ENCODE measurements around the gene SEMA6A. TPM values are rescaled to one million over a fixed set of nuclear protein-coding genes. Genes with fewer than 3 reads are reported as not detected.

SEMA6A gene
- polyA plus RNA-seq, 1 of the 3 experiments (the other 2 are of a cell fraction), result 0.18 TPM

DNA sequence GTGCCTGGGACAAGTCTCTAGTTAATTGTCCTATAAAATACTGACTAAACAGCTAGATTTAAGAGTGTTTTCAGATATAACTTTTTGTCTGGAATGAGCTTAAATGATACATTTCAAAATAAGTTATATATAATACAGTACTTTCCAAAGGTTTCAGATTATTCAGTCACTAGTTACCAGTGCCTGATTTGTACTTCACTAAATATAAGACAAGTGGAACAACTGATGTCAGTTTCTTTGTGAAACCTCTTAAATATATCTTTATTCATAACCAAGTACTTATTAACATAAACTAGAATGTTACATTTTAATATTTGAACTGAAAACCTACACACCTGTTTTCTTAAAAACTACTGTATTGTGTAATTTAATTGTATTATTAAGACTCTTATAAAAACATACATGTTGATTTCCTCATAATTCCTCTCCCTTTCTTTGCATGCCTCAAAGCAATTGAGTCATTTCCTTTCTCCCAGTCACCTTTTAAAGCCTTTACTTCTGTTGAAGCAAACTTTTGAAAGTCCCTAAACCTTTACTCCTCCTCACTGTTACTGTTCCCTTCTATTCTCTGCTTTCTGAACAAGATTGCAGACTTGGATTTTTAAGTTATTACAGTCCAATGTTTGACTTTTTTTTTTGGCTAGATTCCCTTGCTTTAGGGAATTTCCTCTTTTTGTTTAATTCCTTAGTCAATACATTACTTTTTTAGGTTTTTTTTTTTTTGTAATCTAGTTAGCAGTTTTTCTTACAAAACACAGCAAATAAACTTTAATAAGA, 8.7 kb upstream of the SEMA6A start:
- POLR2A ChIA-PET, result no interaction called here
- Histone ChIP-seq H3K9ac (no peak overlapping the region), H3K36me3 (replicated peaks in 1 of 2; ENCODE audit: control insufficient read depth in 1 of 2, insufficient read depth in 2 of 2, low read length in 1 of 2) (no peaks in the 10 kb centered on the region), H3K4me2 (no peak overlapping the region), H3K4me1 (ENCODE audit: control insufficient read depth in 1 of 2, insufficient read depth in 2 of 2, low read depth in 1 of 2, low read length in 1 of 2) (no peaks in the 10 kb centered on the region), H3F3A (replicated peaks; ENCODE audit: insufficient read depth) (no peaks in the 10 kb centered on the region), H3K4me3 (ENCODE audit: low read depth in 2 of 2, low read length in 1 of 2) (no peak overlapping the region), H3K27ac (ENCODE audit: low read depth in 2 of 2, low read length in 1 of 2) (no peak overlapping the region), H4K20me1 (ENCODE audit: insufficient read depth) (no peaks in the 10 kb centered on the region), H3K79me2 (ENCODE audit: insufficient read depth) (no peaks in the 10 kb centered on the region), H3K9me3 (no peaks in the 10 kb centered on the region), H2AFZ (ENCODE audit: low read depth) (no peak overlapping the region), H3K9me2 (peaks cover 5% of the 10 kb centered on the region; the same call in 1 of the 2 replicates), H3K27me3 (ENCODE audit: insufficient read depth) (no peaks in the 10 kb centered on the region)
- DNase-seq, result no peak
- TF ChIP-seq, protein P1, sequence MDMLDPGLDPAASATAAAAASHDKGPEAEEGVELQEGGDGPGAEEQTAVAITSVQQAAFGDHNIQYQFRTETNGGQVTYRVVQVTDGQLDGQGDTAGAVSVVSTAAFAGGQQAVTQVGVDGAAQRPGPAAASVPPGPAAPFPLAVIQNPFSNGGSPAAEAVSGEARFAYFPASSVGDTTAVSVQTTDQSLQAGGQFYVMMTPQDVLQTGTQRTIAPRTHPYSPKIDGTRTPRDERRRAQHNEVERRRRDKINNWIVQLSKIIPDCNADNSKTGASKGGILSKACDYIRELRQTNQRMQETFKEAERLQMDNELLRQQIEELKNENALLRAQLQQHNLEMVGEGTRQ (IDR thresholded peaks at IDR 0.05; ENCODE audit: borderline replicate concordance, low read depth, low read length), result no peak
- TF ChIP-seq ELF1 (IDR thresholded peaks at IDR 0.05) (no peak), FOSL2 (IDR thresholded peaks at IDR 0.05; ENCODE audit: borderline replicate concordance, low read depth) (no peak), MXI1 (IDR thresholded peaks at IDR 0.05; ENCODE audit: low read depth, low read length) (no peak), RCOR1 (IDR thresholded peaks at IDR 0.05; ENCODE audit: low read length) (no peak), GATA2 (CRISPR knock-in tag; IDR thresholded peaks at IDR 0.05) (no peak), RAD21 (IDR thresholded peaks at IDR 0.05; ENCODE audit: low read length) (no peak), CHD2 (IDR thresholded peaks at IDR 0.05; ENCODE audit: low read length, partially characterized antibody) (no peak), NFIC (IDR thresholded peaks at IDR 0.05; ENCODE audit: borderline replicate concordance) (no peak), SIN3A (IDR thresholded peaks at IDR 0.05; ENCODE audit: borderline replicate concordance, low read depth, low read length) (no peak), NRF1 (IDR thresholded peaks at IDR 0.05; ENCODE audit: low read depth, low read length) (no peak)
- TF ChIP-seq, protein P2, sequence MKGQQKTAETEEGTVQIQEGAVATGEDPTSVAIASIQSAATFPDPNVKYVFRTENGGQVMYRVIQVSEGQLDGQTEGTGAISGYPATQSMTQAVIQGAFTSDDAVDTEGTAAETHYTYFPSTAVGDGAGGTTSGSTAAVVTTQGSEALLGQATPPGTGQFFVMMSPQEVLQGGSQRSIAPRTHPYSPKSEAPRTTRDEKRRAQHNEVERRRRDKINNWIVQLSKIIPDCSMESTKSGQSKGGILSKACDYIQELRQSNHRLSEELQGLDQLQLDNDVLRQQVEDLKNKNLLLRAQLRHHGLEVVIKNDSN (IDR thresholded peaks at IDR 0.05; ENCODE audit: borderline replicate concordance, low read depth), result no peak
- TF ChIP-seq, protein P3, sequence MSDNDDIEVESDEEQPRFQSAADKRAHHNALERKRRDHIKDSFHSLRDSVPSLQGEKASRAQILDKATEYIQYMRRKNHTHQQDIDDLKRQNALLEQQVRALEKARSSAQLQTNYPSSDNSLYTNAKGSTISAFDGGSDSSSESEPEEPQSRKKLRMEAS (IDR thresholded peaks at IDR 0.05; ENCODE audit: low read depth), result no peak
- TF ChIP-seq, protein P4, sequence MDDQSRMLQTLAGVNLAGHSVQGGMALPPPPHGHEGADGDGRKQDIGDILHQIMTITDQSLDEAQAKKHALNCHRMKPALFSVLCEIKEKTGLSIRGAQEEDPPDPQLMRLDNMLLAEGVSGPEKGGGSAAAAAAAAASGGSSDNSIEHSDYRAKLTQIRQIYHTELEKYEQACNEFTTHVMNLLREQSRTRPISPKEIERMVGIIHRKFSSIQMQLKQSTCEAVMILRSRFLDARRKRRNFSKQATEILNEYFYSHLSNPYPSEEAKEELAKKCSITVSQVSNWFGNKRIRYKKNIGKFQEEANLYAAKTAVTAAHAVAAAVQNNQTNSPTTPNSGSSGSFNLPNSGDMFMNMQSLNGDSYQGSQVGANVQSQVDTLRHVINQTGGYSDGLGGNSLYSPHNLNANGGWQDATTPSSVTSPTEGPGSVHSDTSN (IDR thresholded peaks at IDR 0.05), result no peak
- TF ChIP-seq, protein P5, sequence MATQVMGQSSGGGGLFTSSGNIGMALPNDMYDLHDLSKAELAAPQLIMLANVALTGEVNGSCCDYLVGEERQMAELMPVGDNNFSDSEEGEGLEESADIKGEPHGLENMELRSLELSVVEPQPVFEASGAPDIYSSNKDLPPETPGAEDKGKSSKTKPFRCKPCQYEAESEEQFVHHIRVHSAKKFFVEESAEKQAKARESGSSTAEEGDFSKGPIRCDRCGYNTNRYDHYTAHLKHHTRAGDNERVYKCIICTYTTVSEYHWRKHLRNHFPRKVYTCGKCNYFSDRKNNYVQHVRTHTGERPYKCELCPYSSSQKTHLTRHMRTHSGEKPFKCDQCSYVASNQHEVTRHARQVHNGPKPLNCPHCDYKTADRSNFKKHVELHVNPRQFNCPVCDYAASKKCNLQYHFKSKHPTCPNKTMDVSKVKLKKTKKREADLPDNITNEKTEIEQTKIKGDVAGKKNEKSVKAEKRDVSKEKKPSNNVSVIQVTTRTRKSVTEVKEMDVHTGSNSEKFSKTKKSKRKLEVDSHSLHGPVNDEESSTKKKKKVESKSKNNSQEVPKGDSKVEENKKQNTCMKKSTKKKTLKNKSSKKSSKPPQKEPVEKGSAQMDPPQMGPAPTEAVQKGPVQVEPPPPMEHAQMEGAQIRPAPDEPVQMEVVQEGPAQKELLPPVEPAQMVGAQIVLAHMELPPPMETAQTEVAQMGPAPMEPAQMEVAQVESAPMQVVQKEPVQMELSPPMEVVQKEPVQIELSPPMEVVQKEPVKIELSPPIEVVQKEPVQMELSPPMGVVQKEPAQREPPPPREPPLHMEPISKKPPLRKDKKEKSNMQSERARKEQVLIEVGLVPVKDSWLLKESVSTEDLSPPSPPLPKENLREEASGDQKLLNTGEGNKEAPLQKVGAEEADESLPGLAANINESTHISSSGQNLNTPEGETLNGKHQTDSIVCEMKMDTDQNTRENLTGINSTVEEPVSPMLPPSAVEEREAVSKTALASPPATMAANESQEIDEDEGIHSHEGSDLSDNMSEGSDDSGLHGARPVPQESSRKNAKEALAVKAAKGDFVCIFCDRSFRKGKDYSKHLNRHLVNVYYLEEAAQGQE (IDR thresholded peaks at IDR 0.05; ENCODE audit: low read depth, low read length), result no peak
- CTCF ChIA-PET, result interaction anchor here (0.7 to 2.6 kb wide), 2 partner anchors 7 to 872 kb away, joined by 3 to 12 read pairs; partner anchors contain the start of gene SEMA6A
